ENCODE results near the gene TNKS1BP1.

Gene TNKS1BP1

GRCh38 chr11:57306940-57307565 lies 17.7 kb downstream of the TNKS1BP1 start:
- no peak for TF ChIP-seq CTCF (conservative IDR thresholded peaks at IDR 0.05; ENCODE audit: low read depth, low read length)
- DNase-seq (ENCODE audit: low read depth): no peak
- H3K4me3 ChIP-seq (ENCODE audit: low read depth, low read length): no peak overlapping the region

- H3K4me3 ChIP-seq (ENCODE audit: low read depth, low read length): no peak overlapping the region
- no peak for TF ChIP-seq CTCF (conservative IDR thresholded peaks at IDR 0.05; ENCODE audit: low read depth, low read length)
- peak; percentile 79 for DNase-seq (ENCODE audit: low read depth)
Measured at GRCh38 chr11:57306161-57306876, 18.4 kb downstream of the TNKS1BP1 start.

- TF ChIP-seq CTCF (conservative IDR thresholded peaks at IDR 0.05; ENCODE audit: low read depth, low read length): no peak
- no peak overlapping the region for H3K4me3 ChIP-seq (ENCODE audit: low read depth, low read length)
- DNase-seq (ENCODE audit: low read depth): no peak
Measured at GRCh38 chr11:57305523-57305922, 19.2 kb downstream of the TNKS1BP1 start.

GRCh38 chr11:57303990-57304579 lies 20.7 kb downstream of the TNKS1BP1 start:
- no peak overlapping the region for H3K4me3 ChIP-seq (ENCODE audit: low read depth, low read length)
- TF ChIP-seq CTCF (conservative IDR thresholded peaks at IDR 0.05; ENCODE audit: low read depth, low read length): no peak
- no peak for DNase-seq (ENCODE audit: low read depth)

GRCh38 chr11:57303280-57303989 lies 21.3 kb downstream of the TNKS1BP1 start:
- DNase-seq (ENCODE audit: low read depth): no peak
- no peak for TF ChIP-seq CTCF (conservative IDR thresholded peaks at IDR 0.05; ENCODE audit: low read depth, low read length)

GRCh38 chr11:57302489-57302888 lies 22.3 kb downstream of the TNKS1BP1 start:
- DNase-seq (ENCODE audit: low read depth): no peak
- no peak for TF ChIP-seq CTCF (conservative IDR thresholded peaks at IDR 0.05; ENCODE audit: low read depth, low read length)
- no peak overlapping the region for H3K4me3 ChIP-seq (ENCODE audit: low read depth, low read length)

More at GRCh38 chr11:57303280-57303989, 21.3 kb downstream of the TNKS1BP1 start:
- no peak overlapping the region for H3K4me3 ChIP-seq (ENCODE audit: low read depth, low read length)

Data from choroid plexus epithelial cell (primary cell).